Stomach (tissue), 9 donors: ENCODE measurements around the gene NANOS3. TPM values are rescaled to one million over a fixed set of nuclear protein-coding genes. Genes with fewer than 3 reads are reported as not detected.

Experiments used
- DNase-seq, 2 donors: peaks; one replicate each; pipeline versions ENCODE4 v3.0.0 to v3.0.0-alpha.2; 2013 to 2019
- H3K27ac ChIP-seq, 5 donors: fragments of 200-600 bp in 4 of 5; sonication (generic) in 4 of 5; one replicate each; pipeline ENCODE4 v1.5.1; 2013 to 2019; ENCODE audit warnings: mild to moderate bottlenecking in 1 of 5, moderate library complexity in 1 of 5
- H3K27me3 ChIP-seq, 3 donors: fragments of 200-600 bp; sonication (generic); one replicate each; pipeline ENCODE4 v1.5.1; 2017 to 2019; ENCODE audit warnings: mixed run types in 1 of 3
- H3K36me3 ChIP-seq, 4 donors: fragments of 200-600 bp; sonication (generic); 1 replicate in 3 of 4; 2 replicates in 1 of 4; pipeline ENCODE4 v1.5.1; 2016 to 2019
- H3K4me1 ChIP-seq, 4 donors: fragments of 200-600 bp; sonication (generic); one replicate each; pipeline ENCODE4 v1.5.1; 2016 to 2019
- H3K4me3 ChIP-seq, 4 donors: fragments of 200-600 bp; sonication (generic) in 3 of 4; one replicate each; pipeline ENCODE4 v1.5.1; 2016 to 2019; ENCODE audit warnings: mild to moderate bottlenecking in 1 of 4
- H3K9me3 ChIP-seq, 4 donors: fragments of 200-600 bp; sonication (generic); one replicate each; pipeline ENCODE4 v1.5.1; 2016 to 2019
- CTCF ChIP-seq, 7 experiments: fragments of 450-650 bp in 4 of 7; fragments of 200-600 bp in 3 of 7; sonication (generic) in 3 of 7; IDR thresholded peaks; one replicate each; pipeline ENCODE4 v1.5.1; 2016 to 2019; ENCODE audit warnings: antibody characterized with exemption in 7 of 7, control low read depth in 2 of 7, mild to moderate bottlenecking in 1 of 7
- EP300 ChIP-seq: sonication (generic); formaldehyde crosslinking; IDR thresholded peaks from one replicate; pipeline ENCODE4 v1.6.1; 2017; ENCODE audit warnings: antibody characterized with exemption
- POLR2A ChIP-seq, 4 donors: fragments of 450-650 bp; IDR thresholded peaks; one replicate each; pipeline ENCODE4 v1.6.1; 2016; ENCODE audit warnings: antibody characterized with exemption in 4 of 4, control low read depth in 2 of 4, mild to moderate bottlenecking in 1 of 4, moderate library complexity in 1 of 4
- POLR2AphosphoS5 ChIP-seq, 3 donors: sonication (generic); formaldehyde crosslinking; IDR thresholded peaks; one replicate each; pipeline ENCODE4 v1.6.1; 2016; ENCODE audit warnings: antibody characterized with exemption in 3 of 3
- WGBS, 5 donors: extraction: QIAGEN DNeasy Blood & Tissue Kit in 3 of 5; methylation state at CpG; one replicate each; pipeline versions ENCODE4 v1.1.5 to v1.1.7; 2013 to 2018; 5-methylcytosine and 5-hydroxymethylcytosine counted together
- intact Hi-C: fragments of 100-400 bp; cut with DNase I; formaldehyde crosslinking; loops from one replicate; pipeline ENCODE4 v1.15.1; 2023; ENCODE audit warnings: low total_unique reads
- polyA plus RNA-seq, 3 donors: library from polyadenylated mRNA; stranded (reverse); fragments of 200-250 nt; gene quantifications; one replicate each; pipeline ENCODE4 v1.2.3, GENCODE V29; 2013
- total RNA-seq, 5 donors: library from RNA; depleted of rRNA; stranded (reverse); fragments of >200 nt; gene quantifications; one replicate each; pipeline versions ENCODE4 v1.1.0 to v1.2.3, GENCODE V29; 2014 to 2016
- donor health status: healthy with polysubstance abuse.
- donor health status: Bipolar disorder and iron deficiency.
- donor health status: healthy.

Gene NANOS3
- total and polyA plus RNA-seq, 8 donors = 1.2 TPM; not detected in 7

GRCh38 chr19:13831537-13832467 is 45.1 kb upstream of the NANOS3 start:
- no peaks in the 10 kb centered on the region for H3K27me3 ChIP-seq
- H3K36me3 ChIP-seq = peaks cover 23 to 69% (median 63%) of the 10 kb centered on the region in 4 donors
- no peaks in the 10 kb centered on the region for H3K9me3 ChIP-seq
- 64 to 78% (median 68%) methylated on average over 22 of the region's 22 CpGs for WGBS, 5 donors
- intact Hi-C loops = no loop called here
- no peak for DNase-seq
- H3K27ac ChIP-seq = peak overlapping the region in 3 of 5 donors; percentile 98 to 99 (median 99)
- no peak overlapping the region for H3K4me3 ChIP-seq
- peak in 1 of 4 donors; percentile 14 for TF ChIP-seq POLR2A (IDR thresholded peaks at IDR 0.05)
- TF ChIP-seq EP300 = no peak
- TF ChIP-seq CTCF (IDR thresholded peaks at IDR 0.05) = no peak
- no peak for TF ChIP-seq POLR2AphosphoS5 (IDR thresholded peaks at IDR 0.05)
- peaks cover 32 to 47% (median 40%) of the 10 kb centered on the region in 4 donors for H3K4me1 ChIP-seq

- H3K27ac ChIP-seq = peak overlapping the region; percentile 70 to 100 (median 99)
- peak overlapping the region; percentile 12 to 34 (median 32) for H3K4me3 ChIP-seq
- no peaks in the 10 kb centered on the region for H3K27me3 ChIP-seq
- no peak for TF ChIP-seq POLR2A (IDR thresholded peaks at IDR 0.05)
- no peak for TF ChIP-seq EP300
- peak; percentile 18 to 88 (median 27) for TF ChIP-seq POLR2AphosphoS5 (IDR thresholded peaks at IDR 0.05)
- peak in 4 of 7 experiments; percentile 9 to 52 (median 36) for TF ChIP-seq CTCF (IDR thresholded peaks at IDR 0.05)
- H3K9me3 ChIP-seq = no peaks in the 10 kb centered on the region
- intact Hi-C loops = no loop called here
- WGBS, 5 donors = 6 to 11% (median 7%) methylated on average over 25 to 59 of the region's 59 CpGs
- peaks cover 23 to 69% (median 48%) of the 10 kb centered on the region in 4 donors for H3K36me3 ChIP-seq
- peaks cover 50 to 65% (median 57%) of the 10 kb centered on the region in 4 donors for H3K4me1 ChIP-seq
- DNase-seq = peak; percentile 95 to 97
Observed at GRCh38 chr19:13833330-13834243, 43.3 kb upstream of the NANOS3 start.

- no peak for DNase-seq
- Histone ChIP-seq H3K36me3 (peaks cover 23 to 69% (median 40%) of the 10 kb centered on the region in 4 donors), H3K27ac (peak overlapping the region; percentile 27 to 100 (median 99)), H3K9me3 (no peaks in the 10 kb centered on the region), H3K4me3 (peak overlapping the region in 3 of 4 donors; percentile 12 to 34 (median 34)), H3K27me3 (no peaks in the 10 kb centered on the region), H3K4me1 (peaks cover 59 to 74% (median 66%) of the 10 kb centered on the region in 4 donors)
- no peak for TF ChIP-seq POLR2AphosphoS5 (IDR thresholded peaks at IDR 0.05)
- no peak for TF ChIP-seq POLR2A (IDR thresholded peaks at IDR 0.05)
- 61 to 68% (median 66%) methylated on average over 14 of the region's 14 CpGs for WGBS, 5 donors
- intact Hi-C loops = no loop called here
Observed at GRCh38 chr19:13834244-13835069, 42.5 kb upstream of the NANOS3 start.
